A673 (cell line): Measurements from ENCODE around the gene CGB1.

Experiments
- CTCF ChIP-seq: fragments of 300-800, 200-600 bp; sonication (generic); conservative IDR thresholded peaks from 2 replicates; pipeline ENCODE4 v1.5.1; 2017; ENCODE audit warnings: low read depth, mild to moderate bottlenecking, antibody characterized with exemption, low read length, moderate library complexity, mixed read lengths
- EZH2 ChIP-seq: fragments of 200-600 bp; sonication (generic); IDR thresholded peaks from 2 replicates; pipeline ENCODE4 v1.6.1; 2017; ENCODE audit warnings: borderline replicate concordance, low read depth, mild to moderate bottlenecking, mixed read lengths, antibody characterized with exemption, low read length; ENCODE audit not compliant: poor library complexity, severe bottlenecking

- TF ChIP-seq CTCF (no peak), EZH2 (no peak)
These were observed 33.7 kb upstream of the CGB1 start for GRCh38 chr19:49070416-49070815.
